Cardiac septum (tissue), 1 donor: Measurements from ENCODE around the gene NFYC. TPM values are rescaled to one million over a fixed set of nuclear protein-coding genes. Genes with fewer than 3 reads are reported as not detected.

Experiments used
- microRNA-seq: library from miRNA; unstranded; fragments of <30 nt; microRNA quantifications from one replicate; pipeline ENCODE4 v1.2.0, GENCODE V29; 2020
- total RNA-seq: library from RNA; stranded (reverse); fragmentation: NEBNext Ultra II Directional; extraction: Animal tissue kit (Norgen Biotek cat#: 25700); gene quantifications from one replicate; pipeline ENCODE4 v1.2.1, GENCODE V29; 2021
- donor health status: DM: no; HTN: no; CAD: no.

Gene NFYC
- total RNA-seq, 1 donor from 2014 or later, result 61.7 TPM

Small RNA genes within 50 kb of the gene (microRNA-seq; reads per million reads assigned to microRNA genes)
- gene MIR30C1 (97.9 reads per million, percentile 57 among the genes with 10 or more reads in this experiment), gene MIR30E (6,863 reads per million, percentile 93 among the genes with 10 or more reads in this experiment)

Other genes with a start within 250 kb of the NFYC start
- 1.3 TPM for gene ZFP69B, start 241.2 kb upstream of the NFYC start, total RNA-seq
- gene ZFP69, start 214.4 kb upstream of the NFYC start, total RNA-seq, result 2.6 TPM
- 4.7 TPM for gene EXO5, start 182.9 kb upstream of the NFYC start, total RNA-seq
- gene ZNF684, start 160.1 kb upstream of the NFYC start, total RNA-seq, result 11.0 TPM
- 0.67 TPM for gene RIMS3, start 26.0 kb upstream of the NFYC start, total RNA-seq
- gene KCNQ4, start 92.1 kb downstream of the NFYC start, total RNA-seq, result 3.6 TPM
- gene CITED4, start 170.7 kb downstream of the NFYC start, total RNA-seq, result 8.7 TPM